B cell (primary cell): ENCODE measurements around the gene TTC39C. TPM values are rescaled to one million over a fixed set of nuclear protein-coding genes. Genes with fewer than 3 reads are reported as not detected.

Source experiments
- ATAC-seq: fragments of 200-7000 bp; cut with Tn5 transposase; one replicate; pipeline ENCODE4 v1.10.0; 2021; ENCODE audit warnings: low read depth, mild to moderate bottlenecking, moderate number of reproducible peaks, moderate library complexity
- CTCF ChIA-PET: fragments of 350-600 bp; sonication (Branson Sonifier 250); formaldehyde crosslinking; loops from one replicate; lab custom pipeline; 2021; ENCODE audit warnings: antibody characterized with exemption, inconsistent platforms; lab: Charles Lee
- POLR2A ChIA-PET: fragments of 350-600 bp; sonication (Branson Sonifier 250); formaldehyde crosslinking; loops from one replicate; lab custom pipeline; 2021; ENCODE audit warnings: antibody characterized with exemption; lab: Charles Lee
- DNase-seq: peaks from one replicate; pipeline ENCODE4 v3.0.0; 2013
- H2AFZ ChIP-seq: 2 replicates; pipeline ENCODE4 v1.6.1; 2012; ENCODE audit warnings: mild to moderate bottlenecking, low read depth, low read length; ENCODE audit not compliant: insufficient read depth, poor library complexity, severe bottlenecking
- H3K27ac ChIP-seq, 2 donors: 1 replicate in 1 of 2; 2 replicates in 1 of 2; pipeline ENCODE4 v1.5.1; 2012 to 2013; ENCODE audit warnings: low read length in 2 of 2, mild to moderate bottlenecking in 2 of 2, moderate library complexity in 1 of 2
- H3K27me3 ChIP-seq, 4 experiments: fragments of 200-600 bp in 1 of 4; sonication (generic) in 1 of 4; replicated peaks in 1 of 4; 1 replicate in 2 of 4; 2 replicates in 2 of 4; pipeline versions ENCODE4 v1.6.1 to v1.7.0; 2013 to 2016; ENCODE audit warnings: low read length in 3 of 4, mild to moderate bottlenecking in 2 of 4, mixed read lengths in 1 of 4, moderate library complexity in 1 of 4; ENCODE audit not compliant: insufficient read depth in 4 of 4, control insufficient read depth in 3 of 4; ENCODE audit errors: control extremely low read depth in 1 of 4
- H3K36me3 ChIP-seq, 2 experiments: replicated peaks in 1 of 2; 1 replicate in 1 of 2; 2 replicates in 1 of 2; pipeline versions ENCODE4 v1.6.1 to v1.7.1; 2013; ENCODE audit warnings: low read length in 1 of 2; ENCODE audit not compliant: insufficient read depth in 2 of 2, control insufficient read depth in 1 of 2; ENCODE audit errors: control extremely low read depth in 1 of 2, extremely low read depth in 1 of 2
- H3K4me1 ChIP-seq, 2 donors: fragments of 200-600 bp in 1 of 2; sonication (generic) in 1 of 2; 1 replicate in 1 of 2; 2 replicates in 1 of 2; pipeline versions ENCODE4 v1.5.1 to v1.6.1; 2013 to 2017; ENCODE audit warnings: low read length in 2 of 2; ENCODE audit not compliant: control insufficient read depth in 2 of 2, insufficient read depth in 2 of 2
- H3K4me2 ChIP-seq: replicated peaks from 2 replicates; pipeline ENCODE3; 2012; ENCODE audit warnings: mild to moderate bottlenecking, low read depth, low read length; ENCODE audit not compliant: poor library complexity, severe bottlenecking
- H3K4me3 ChIP-seq, 5 experiments: fragments of 200-600 bp in 1 of 5; sonication (generic) in 1 of 5; 1 replicate in 3 of 5; 2 replicates in 2 of 5; pipeline versions ENCODE4 v1.5.1 to v1.7.0; 2011 to 2016; ENCODE audit warnings: low read length in 4 of 5, mild to moderate bottlenecking in 4 of 5, low read depth in 2 of 5, control low read depth in 1 of 5, moderate library complexity in 1 of 5; ENCODE audit not compliant: insufficient read depth in 1 of 5; ENCODE audit errors: control extremely low read depth in 1 of 5, extremely low read depth in 1 of 5
- H3K79me2 ChIP-seq: fragments of 200-600 bp; sonication (generic); one replicate; pipeline ENCODE4 v1.6.0; 2016; ENCODE audit warnings: low read length; ENCODE audit not compliant: control insufficient read depth, insufficient read depth
- H3K9ac ChIP-seq: fragments of 200-600 bp; sonication (generic); 2 replicates; pipeline ENCODE4 v1.6.1; 2017; ENCODE audit warnings: mild to moderate bottlenecking, low read length, moderate library complexity
- H3K9me3 ChIP-seq, 3 donors: one replicate each; pipeline versions ENCODE4 v1.6.1 to v1.7.1; 2013; ENCODE audit warnings: low read length in 2 of 3; ENCODE audit not compliant: control insufficient read depth in 2 of 3, insufficient read depth in 1 of 3; ENCODE audit errors: control extremely low read depth in 1 of 3
- H4K20me1 ChIP-seq: 2 replicates; pipeline ENCODE4 v1.6.0; 2012; ENCODE audit warnings: mild to moderate bottlenecking, low read length; ENCODE audit not compliant: insufficient read depth, control insufficient read depth, poor library complexity, severe bottlenecking
- H3K27ac Mint-ChIP-seq: one replicate; pipeline ENCODE4 v1.8.0; 2021; ENCODE audit warnings: mixed read lengths
- H3K27me3 Mint-ChIP-seq: one replicate; pipeline ENCODE4 v1.8.0; 2021; ENCODE audit warnings: mixed read lengths
- H3K4me1 Mint-ChIP-seq: one replicate; pipeline ENCODE4 v1.8.0; 2021; ENCODE audit warnings: mixed read lengths
- H3K4me3 Mint-ChIP-seq: one replicate; pipeline ENCODE4 v1.8.0; 2021; ENCODE audit warnings: mixed read lengths
- H3K9me3 Mint-ChIP-seq: one replicate; pipeline ENCODE4 v1.8.0; 2022; ENCODE audit warnings: mixed read lengths; ENCODE audit not compliant: insufficient read depth
- EZH2 ChIP-seq: IDR thresholded peaks from 2 replicates; pipeline ENCODE4 v1.6.1; 2012; ENCODE audit warnings: borderline replicate concordance, low read depth, mild to moderate bottlenecking, moderate library complexity, low read length; ENCODE audit not compliant: insufficient read depth, poor library complexity, severe bottlenecking
- WGBS: methylation state at CpG from one replicate; pipeline ENCODE4 v1.1.5; 2013; ENCODE audit warnings: missing lambda C conversion rate; ENCODE audit not compliant: insufficient coverage; 5-methylcytosine and 5-hydroxymethylcytosine counted together
- intact Hi-C: fragments of 100-400 bp; cut with micrococcal nuclease; formaldehyde crosslinking; loops from one replicate; pipeline ENCODE4 v1.10.0; 2022
- polyA plus RNA-seq: library from polyadenylated mRNA; depleted of rRNA; stranded (reverse); fragments of >200 nt; gene quantifications from 2 replicates; pipeline ENCODE4 v1.2.3, GENCODE V29; 2012
- total RNA-seq, 2 donors: library from RNA; stranded (reverse); fragments of 120-200 nt in 1 of 2; gene quantifications; 1 replicate in 1 of 2; 2 replicates in 1 of 2; pipeline versions ENCODE4 v1.2.3 to v1.2.4, GENCODE V29; 2013 to 2022
- TF ChIP-seq, protein P1 (sequence below): fragments of 200-600 bp; IDR thresholded peaks from one replicate; pipeline ENCODE4 v1.8.0; 2022; ENCODE audit warnings: antibody characterized with exemption, mild to moderate bottlenecking

Gene TTC39C
- total and polyA plus RNA-seq, 2 donors (not counting 1 experiment from before 2014, with no cell fraction given), result 22.3 to 44.3 TPM

DNA sequence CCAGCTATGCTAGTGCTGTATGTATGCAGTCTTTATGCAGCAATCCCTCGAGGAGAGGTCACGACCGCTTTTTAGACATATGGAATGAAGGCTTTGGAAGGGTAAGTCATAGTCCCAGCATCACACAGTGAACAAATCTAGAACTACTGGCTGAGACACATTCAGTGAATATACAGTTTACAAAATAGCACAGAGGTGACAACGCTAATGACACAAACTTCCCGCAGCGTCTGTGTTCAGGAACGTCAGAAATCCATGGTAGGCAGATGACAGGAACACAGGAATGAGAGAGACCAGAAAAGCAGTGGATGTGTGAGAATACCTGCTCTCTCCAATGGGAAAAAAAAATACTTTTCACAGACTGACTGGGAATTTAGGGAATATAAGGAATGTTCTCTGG, 153.9 kb downstream of the TTC39C start:
- Histone ChIP-seq H2AFZ (no peak overlapping the region), H3K9ac (no peak overlapping the region), H3K79me2 (no peaks in the 10 kb centered on the region), H3K27me3 (peaks cover 0 to 3% (median 0%) of the 10 kb centered on the region in 4 experiments), H3K4me2 (no peak overlapping the region), H3K36me3 (no peaks in the 10 kb centered on the region), H4K20me1 (no peaks in the 10 kb centered on the region), H3K4me3 (no peak overlapping the region), H3K4me1 (no peaks in the 10 kb centered on the region), H3K27ac (no peak overlapping the region), H3K9me3 (peaks cover 0 to 3% (median 0%) of the 10 kb centered on the region in 3 donors)
- ChIA-PET CTCF (no interaction called here), POLR2A (no interaction called here)
- Mint-ChIP-seq H3K4me1 (no peaks in the 10 kb centered on the region), H3K27me3 (peaks cover 7% of the 10 kb centered on the region), H3K9me3 (no peaks in the 10 kb centered on the region), H3K27ac (no peak overlapping the region), H3K4me3 (no peak overlapping the region)
- intact Hi-C loops, result no loop called here
- TF ChIP-seq, protein P1, sequence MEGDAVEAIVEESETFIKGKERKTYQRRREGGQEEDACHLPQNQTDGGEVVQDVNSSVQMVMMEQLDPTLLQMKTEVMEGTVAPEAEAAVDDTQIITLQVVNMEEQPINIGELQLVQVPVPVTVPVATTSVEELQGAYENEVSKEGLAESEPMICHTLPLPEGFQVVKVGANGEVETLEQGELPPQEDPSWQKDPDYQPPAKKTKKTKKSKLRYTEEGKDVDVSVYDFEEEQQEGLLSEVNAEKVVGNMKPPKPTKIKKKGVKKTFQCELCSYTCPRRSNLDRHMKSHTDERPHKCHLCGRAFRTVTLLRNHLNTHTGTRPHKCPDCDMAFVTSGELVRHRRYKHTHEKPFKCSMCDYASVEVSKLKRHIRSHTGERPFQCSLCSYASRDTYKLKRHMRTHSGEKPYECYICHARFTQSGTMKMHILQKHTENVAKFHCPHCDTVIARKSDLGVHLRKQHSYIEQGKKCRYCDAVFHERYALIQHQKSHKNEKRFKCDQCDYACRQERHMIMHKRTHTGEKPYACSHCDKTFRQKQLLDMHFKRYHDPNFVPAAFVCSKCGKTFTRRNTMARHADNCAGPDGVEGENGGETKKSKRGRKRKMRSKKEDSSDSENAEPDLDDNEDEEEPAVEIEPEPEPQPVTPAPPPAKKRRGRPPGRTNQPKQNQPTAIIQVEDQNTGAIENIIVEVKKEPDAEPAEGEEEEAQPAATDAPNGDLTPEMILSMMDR, result no peak
- no peak for TF ChIP-seq EZH2
- ATAC-seq (no peak), DNase-seq (no peak)
- 100% methylated on average over 3 of the region's 7 CpGs for WGBS

DNA sequence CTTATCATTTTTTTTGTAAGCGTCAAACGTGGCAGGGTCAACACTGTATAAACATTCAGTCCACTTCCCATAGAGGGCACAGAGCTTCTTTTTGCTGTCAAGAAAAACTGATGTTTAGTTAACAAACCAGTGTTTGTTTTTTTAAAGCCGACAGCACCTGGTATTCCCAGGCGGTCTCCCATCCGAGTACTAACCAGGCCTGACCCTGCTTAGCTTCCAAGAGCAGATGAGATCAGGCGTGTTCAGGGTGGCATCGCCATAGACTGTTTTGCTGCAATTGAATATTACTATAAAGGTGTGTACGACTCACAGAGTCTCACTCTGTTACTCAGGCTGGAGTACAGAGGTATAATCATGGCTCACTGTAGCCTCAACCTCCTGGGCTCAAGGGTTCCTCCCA, 155.8 kb downstream of the TTC39C start:
- H3K4me2 ChIP-seq, result no peak overlapping the region
- intact Hi-C loops, result no loop called here
- ChIA-PET POLR2A (no interaction called here), CTCF (no interaction called here)
- no peaks in the 10 kb centered on the region for H3K4me1 ChIP-seq
- ATAC-seq (no peak), DNase-seq (no peak)
- no peak overlapping the region for H3K27ac ChIP-seq
- H3K4me3 ChIP-seq, result no peak overlapping the region
- WGBS, result 89% methylated on average over 4 of the region's 8 CpGs
- H3K79me2 ChIP-seq, result no peaks in the 10 kb centered on the region
- peaks cover 0 to 3% (median 0%) of the 10 kb centered on the region in 4 experiments for H3K27me3 ChIP-seq
- peaks cover 0 to 3% (median 0%) of the 10 kb centered on the region in 3 donors for H3K9me3 ChIP-seq
- H2AFZ ChIP-seq, result no peak overlapping the region
- no peaks in the 10 kb centered on the region for H3K4me1 Mint-ChIP-seq
- H3K27me3 Mint-ChIP-seq, result peaks cover 5% of the 10 kb centered on the region
- TF ChIP-seq, protein P1, result no peak
- TF ChIP-seq EZH2, result no peak
- no peak overlapping the region for H3K27ac Mint-ChIP-seq
- no peak overlapping the region for H3K4me3 Mint-ChIP-seq
- H3K9me3 Mint-ChIP-seq, result no peaks in the 10 kb centered on the region
- no peaks in the 10 kb centered on the region for H4K20me1 ChIP-seq
- no peak overlapping the region for H3K9ac ChIP-seq
- H3K36me3 ChIP-seq, result no peaks in the 10 kb centered on the region
